Astrocyte of the cerebellum (primary cell): Measurements from ENCODE around the gene SETD3.
A peak's percentile ranks its signal among the peaks of the same experiment; 100 is the strongest.

ENCODE experiments used
- DNase-seq: peaks from one replicate; pipeline ENCODE4 v3.0.0-alpha.2; 2011; ENCODE audit warnings: low read depth
- H3K4me3 ChIP-seq: 2 replicates; pipeline ENCODE4 v1.5.1; 2011; ENCODE audit warnings: mild to moderate bottlenecking, low read depth, low read length, moderate library complexity
- in situ Hi-C: cut with HindIII; loops from 2 replicates; pipeline ENCODE4 v1.10.0; 2017; ENCODE audit warnings: low sequenced_read_pairs
- TF ChIP-seq, protein P1 (sequence below): IDR thresholded peaks from 2 replicates; pipeline ENCODE4 v1.5.1; 2012; ENCODE audit warnings: low read length, low read depth, moderate library complexity, mild to moderate bottlenecking; ENCODE audit errors: missing control alignments

Gene SETD3

DNA sequence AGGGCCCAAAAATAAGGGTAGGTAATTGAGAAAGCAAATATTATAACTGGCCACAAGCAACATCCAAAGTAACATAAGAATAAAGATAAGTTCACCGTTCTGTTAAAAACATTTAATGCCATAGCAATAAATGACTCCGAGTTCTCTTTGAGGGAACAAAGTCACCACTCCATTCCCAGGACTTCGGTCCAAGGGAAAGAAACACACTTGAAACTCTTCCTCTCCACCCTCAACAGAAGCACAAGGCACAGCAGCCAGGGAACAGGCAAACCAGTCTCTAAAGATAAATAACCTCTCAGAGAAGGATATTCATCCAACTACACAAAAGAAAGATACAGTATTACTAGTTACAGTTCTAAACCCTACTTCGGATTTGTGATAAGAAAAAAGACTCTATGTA, 2.5 kb downstream of the SETD3 start:
- no peak for DNase-seq

DNA sequence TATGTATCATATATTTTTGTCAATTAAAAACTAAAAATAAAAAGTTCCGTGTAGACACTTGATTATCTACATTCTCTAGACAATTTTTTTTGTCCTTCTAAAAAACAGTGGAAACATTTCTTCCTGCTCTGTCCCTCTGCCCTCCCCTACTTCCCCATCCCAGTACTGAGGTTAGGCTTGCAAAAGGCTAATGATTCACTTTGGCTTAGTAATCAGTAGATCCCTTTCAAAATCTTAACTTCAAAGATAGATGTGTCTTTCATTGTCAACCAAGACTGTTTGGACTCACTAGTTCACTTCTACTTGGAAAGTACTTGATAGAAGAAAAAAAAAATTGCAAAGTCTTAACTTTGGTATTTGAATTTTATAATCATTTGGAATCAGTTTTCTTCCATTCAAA, 3.8 kb downstream of the SETD3 start:
- in situ Hi-C loops = no loop called here
- H3K4me3 ChIP-seq = no peak overlapping the region
- TF ChIP-seq, protein P1, sequence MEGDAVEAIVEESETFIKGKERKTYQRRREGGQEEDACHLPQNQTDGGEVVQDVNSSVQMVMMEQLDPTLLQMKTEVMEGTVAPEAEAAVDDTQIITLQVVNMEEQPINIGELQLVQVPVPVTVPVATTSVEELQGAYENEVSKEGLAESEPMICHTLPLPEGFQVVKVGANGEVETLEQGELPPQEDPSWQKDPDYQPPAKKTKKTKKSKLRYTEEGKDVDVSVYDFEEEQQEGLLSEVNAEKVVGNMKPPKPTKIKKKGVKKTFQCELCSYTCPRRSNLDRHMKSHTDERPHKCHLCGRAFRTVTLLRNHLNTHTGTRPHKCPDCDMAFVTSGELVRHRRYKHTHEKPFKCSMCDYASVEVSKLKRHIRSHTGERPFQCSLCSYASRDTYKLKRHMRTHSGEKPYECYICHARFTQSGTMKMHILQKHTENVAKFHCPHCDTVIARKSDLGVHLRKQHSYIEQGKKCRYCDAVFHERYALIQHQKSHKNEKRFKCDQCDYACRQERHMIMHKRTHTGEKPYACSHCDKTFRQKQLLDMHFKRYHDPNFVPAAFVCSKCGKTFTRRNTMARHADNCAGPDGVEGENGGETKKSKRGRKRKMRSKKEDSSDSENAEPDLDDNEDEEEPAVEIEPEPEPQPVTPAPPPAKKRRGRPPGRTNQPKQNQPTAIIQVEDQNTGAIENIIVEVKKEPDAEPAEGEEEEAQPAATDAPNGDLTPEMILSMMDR = no peak
- DNase-seq = no peak

More for the DNA sequence above, 2.5 kb downstream of the SETD3 start:
- in situ Hi-C loops = no loop called here
- TF ChIP-seq, protein P1 = no peak
- H3K4me3 ChIP-seq = no peak overlapping the region

DNA sequence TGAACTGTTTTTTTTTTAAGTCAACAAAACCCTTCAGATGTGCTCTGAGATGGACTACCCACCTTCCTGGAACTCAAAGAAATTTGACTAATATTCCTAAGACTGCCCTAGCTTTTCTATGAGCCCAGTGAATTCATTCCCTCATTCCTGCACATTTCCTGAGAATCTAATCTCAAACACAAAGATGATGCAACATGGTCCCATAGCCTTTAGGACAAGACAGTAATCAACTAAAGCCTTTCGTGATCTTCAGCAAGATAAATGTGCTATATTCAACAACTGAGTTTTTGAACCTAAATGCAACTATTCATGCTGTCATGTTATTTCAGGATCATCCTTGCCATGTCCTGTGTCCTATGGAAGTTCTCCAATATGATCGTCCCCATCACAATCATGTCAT, 5.0 kb downstream of the SETD3 start:
- TF ChIP-seq, protein P1 = no peak
- in situ Hi-C loops = no loop called here
- H3K4me3 ChIP-seq = no peak overlapping the region
- no peak for DNase-seq

DNA sequence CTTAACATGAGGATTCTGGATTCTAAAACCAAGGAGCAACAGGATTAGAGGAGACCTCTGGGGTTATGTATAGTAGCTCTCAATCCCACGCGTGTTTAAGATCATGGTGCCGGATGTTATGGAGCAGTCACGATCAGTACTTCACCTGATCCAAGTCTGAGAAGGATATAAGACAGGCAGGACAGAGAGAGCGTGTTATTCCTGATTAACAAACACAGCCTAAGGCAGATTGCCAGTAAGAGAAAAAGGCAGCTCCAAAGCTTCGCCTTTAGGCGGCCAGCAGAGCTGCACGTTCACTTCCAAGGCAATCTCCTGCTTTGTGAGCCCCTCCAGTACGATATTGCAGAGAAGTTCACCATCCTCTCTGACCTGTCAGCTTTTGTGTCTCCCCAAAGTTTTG, 5.5 kb downstream of the SETD3 start:
- TF ChIP-seq, protein P1 = peak; percentile 31
- DNase-seq = peak; percentile 20
- H3K4me3 ChIP-seq = no peak overlapping the region
- in situ Hi-C loops = no loop called here

DNA sequence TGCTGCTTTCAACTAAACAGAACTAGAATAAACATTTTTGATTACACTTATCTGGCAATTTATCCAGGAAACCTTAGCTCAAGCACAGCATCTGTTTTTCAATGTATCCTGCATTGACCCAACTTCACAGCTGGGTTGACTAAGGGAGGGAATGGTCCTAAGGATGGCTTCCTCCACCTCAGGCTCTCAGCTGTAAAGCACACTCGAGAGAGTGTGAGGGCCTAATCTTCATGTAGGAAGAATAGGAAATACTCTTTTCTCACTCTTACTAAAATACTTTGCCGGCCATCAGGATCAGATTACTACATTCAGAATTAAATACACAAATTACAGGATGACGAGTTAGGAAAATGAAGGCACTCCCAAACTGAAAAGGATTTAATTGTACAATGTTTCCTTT, 7.2 kb downstream of the SETD3 start:
- no peak overlapping the region for H3K4me3 ChIP-seq
- TF ChIP-seq, protein P1 = no peak
- DNase-seq = no peak
- in situ Hi-C loops = no loop called here

DNA sequence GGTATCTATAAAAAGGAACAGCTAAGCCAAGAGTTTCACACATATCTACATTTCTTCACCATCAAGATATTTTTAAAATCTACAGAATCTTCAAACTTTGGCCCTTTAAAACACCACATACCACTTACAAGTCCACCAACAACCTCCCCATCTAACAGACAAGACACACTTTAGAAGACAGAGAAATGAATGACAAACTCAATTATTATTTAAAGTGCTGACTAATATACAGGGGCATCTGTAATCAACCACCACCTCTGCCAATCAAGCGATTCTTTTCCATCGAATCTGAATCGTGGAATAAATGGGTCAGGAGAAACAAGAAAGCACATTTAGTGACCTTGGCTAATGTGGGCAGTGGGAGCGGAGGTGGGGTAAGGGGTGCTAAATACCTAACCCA, 7.7 kb downstream of the SETD3 start:
- in situ Hi-C loops = no loop called here
- TF ChIP-seq, protein P1 = no peak
- DNase-seq = no peak

DNA sequence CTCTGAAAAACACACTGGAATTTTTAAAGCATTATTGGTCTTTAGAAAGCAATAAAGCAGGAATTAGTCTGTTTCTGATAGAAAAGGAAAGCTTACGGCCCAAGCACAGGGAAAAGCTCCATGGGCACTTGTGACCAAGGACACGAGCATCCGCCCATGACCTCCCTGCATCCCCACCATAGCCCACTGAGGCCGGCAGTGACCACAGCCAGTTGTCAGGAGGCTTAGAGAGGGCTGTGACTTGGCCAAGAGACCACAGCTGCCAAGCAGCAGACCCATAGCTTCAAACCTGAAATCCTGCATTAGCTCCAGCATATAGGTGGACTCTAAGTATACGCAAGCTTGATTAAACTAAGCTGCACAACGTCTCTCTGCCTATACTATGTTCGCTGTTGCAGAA, 8.9 kb downstream of the SETD3 start:
- DNase-seq = no peak
- no peak overlapping the region for H3K4me3 ChIP-seq
- in situ Hi-C loops = no loop called here
- TF ChIP-seq, protein P1 = no peak

More for the DNA sequence above, 7.7 kb downstream of the SETD3 start:
- no peak overlapping the region for H3K4me3 ChIP-seq
